ENCODE measurements around the gene XRCC1.

GRCh38 chr19:43505186-43505456 is 70.2 kb downstream of the XRCC1 start:
- TF ChIP-seq CTCF (IDR thresholded peaks at IDR 0.05), result no peak
- no peak for TF ChIP-seq POLR2A (IDR thresholded peaks at IDR 0.05)
